Measurements from ENCODE around the gene CYREN. TPM values are rescaled to one million over a fixed set of nuclear protein-coding genes. Genes with fewer than 3 reads are reported as not detected.
A peak's percentile ranks its signal among the peaks of the same experiment; 100 is the strongest.

The CYREN gene
- total and polyA plus RNA-seq, 9 of the 15 experiments (the other 6 are each of a cell fraction or from before 2014, with no cell fraction given) = 13.9 to 108 (median 88.8) TPM

- TF ChIP-seq ARID4B (CRISPR knock-in tag; IDR thresholded peaks at IDR 0.05) (0 out of 2 replicates have a peak, but pooled peaks have one; percentile 4), NBN (IDR thresholded peaks at IDR 0.05; ENCODE audit: low read depth) (no peak), ZNF232 (CRISPR knock-in tag; IDR thresholded peaks at IDR 0.05) (no peak), KDM5B (IDR thresholded peaks at IDR 0.05; ENCODE audit: insufficient replicate concordance, low read depth, low read length) (peak; percentile 49), RBBP5 (IDR thresholded peaks at IDR 0.05; ENCODE audit: borderline replicate concordance, insufficient read depth, low read length, poor library complexity, severe bottlenecking) (peak; percentile 15), SMARCA5 (IDR thresholded peaks at IDR 0.05) (no peak), GABPA (tag; conservative IDR thresholded peaks at IDR 0.05; ENCODE audit: low read depth) (0 out of 2 replicates have a peak, but pooled peaks have one; percentile 44), NFRKB (IDR thresholded peaks at IDR 0.05; ENCODE audit: low read depth) (peak; percentile 69), ZBTB11 (CRISPR knock-in tag; IDR thresholded peaks at IDR 0.05) (peak in 2 of 3 experiments; percentile 44 to 57; a peak in 2 of 6 replicates), AFF1 (IDR thresholded peaks at IDR 0.05; ENCODE audit: low read depth in 1 of 2, partially characterized antibody in 2 of 2) (peak in 1 of 2 experiments; percentile 30), CEBPB (tag; IDR thresholded peaks at IDR 0.05) (peak; percentile 15; the same call in 1 of the 2 replicates)
Observed at GRCh38 chr7:135147341-135147898, 23.1 kb downstream of the CYREN start (continued).
